ENCODE data around the gene GAS6. TPM values are rescaled to one million over a fixed set of nuclear protein-coding genes. Genes with fewer than 3 reads are reported as not detected.
"Not testable (repeated sequence)": the region's sequence is repeated elsewhere in the genome, so short reads cannot be mapped to it uniquely, and the experiment has no call there.

Gene GAS6
- total RNA-seq, 4 donors from 2014 or later = 43.0 to 112 (median 68.5) TPM

DNA sequence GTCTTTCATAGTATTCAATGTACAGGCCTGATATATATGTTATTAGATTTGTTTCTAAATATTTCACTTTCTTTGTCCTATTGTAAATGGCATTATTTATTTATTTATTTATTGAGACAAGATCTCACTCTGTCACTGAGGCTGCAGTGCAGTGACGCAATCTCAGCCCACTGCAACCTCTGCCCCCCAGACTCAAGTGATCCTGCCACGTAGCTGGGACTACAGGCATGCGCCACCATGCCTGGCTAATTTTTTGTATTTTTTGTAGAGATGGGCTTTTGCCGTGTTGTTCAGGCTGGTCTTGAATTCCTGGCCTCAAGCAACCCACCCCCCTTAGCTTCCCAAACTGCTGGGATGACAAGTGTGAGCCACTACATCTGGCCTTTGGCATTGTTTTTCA, 5.4 kb upstream of the GAS6 start:
- intact Hi-C loops (cut with DNase I) = no loop called here
- 86 to 96% methylated on average over 4 of the region's 4 CpGs for whole genome bisulfite sequencing, 2 donors
- Histone ChIP-seq H3K4me3 (no peak overlapping the region), H3K36me3 (no peaks in the 10 kb centered on the region), H3K27ac (no peak overlapping the region), H3K4me1 (peaks cover 7 to 9% (median 8%) of the 10 kb centered on the region in 3 donors), H3K9me3 (no peaks in the 10 kb centered on the region), H3K27me3 (peaks cover 0 to 6% (median 0%) of the 10 kb centered on the region in 4 donors)
- DNase-seq = no peak
- TF ChIP-seq, protein P1, sequence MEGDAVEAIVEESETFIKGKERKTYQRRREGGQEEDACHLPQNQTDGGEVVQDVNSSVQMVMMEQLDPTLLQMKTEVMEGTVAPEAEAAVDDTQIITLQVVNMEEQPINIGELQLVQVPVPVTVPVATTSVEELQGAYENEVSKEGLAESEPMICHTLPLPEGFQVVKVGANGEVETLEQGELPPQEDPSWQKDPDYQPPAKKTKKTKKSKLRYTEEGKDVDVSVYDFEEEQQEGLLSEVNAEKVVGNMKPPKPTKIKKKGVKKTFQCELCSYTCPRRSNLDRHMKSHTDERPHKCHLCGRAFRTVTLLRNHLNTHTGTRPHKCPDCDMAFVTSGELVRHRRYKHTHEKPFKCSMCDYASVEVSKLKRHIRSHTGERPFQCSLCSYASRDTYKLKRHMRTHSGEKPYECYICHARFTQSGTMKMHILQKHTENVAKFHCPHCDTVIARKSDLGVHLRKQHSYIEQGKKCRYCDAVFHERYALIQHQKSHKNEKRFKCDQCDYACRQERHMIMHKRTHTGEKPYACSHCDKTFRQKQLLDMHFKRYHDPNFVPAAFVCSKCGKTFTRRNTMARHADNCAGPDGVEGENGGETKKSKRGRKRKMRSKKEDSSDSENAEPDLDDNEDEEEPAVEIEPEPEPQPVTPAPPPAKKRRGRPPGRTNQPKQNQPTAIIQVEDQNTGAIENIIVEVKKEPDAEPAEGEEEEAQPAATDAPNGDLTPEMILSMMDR (IDR thresholded peaks at IDR 0.05) = no peak
- no peak for TF ChIP-seq POLR2A (IDR thresholded peaks at IDR 0.05)

- DNase-seq; intact Hi-C loops (cut with DNase I); H3K27me3 ChIP-seq; H3K9me3 ChIP-seq; H3K36me3 ChIP-seq; H3K4me3 ChIP-seq; H3K27ac ChIP-seq: not testable (repeated sequence)
- peaks cover 8 to 19% (median 10%) of the 10 kb centered on the region in 3 donors for H3K4me1 ChIP-seq
- 56 to 67% methylated on average over 5 of the region's 5 CpGs for WGBS, 2 donors
These were observed 4.0 kb upstream of the GAS6 start for GRCh38 chr13:113867913-113868312.

GRCh38 chr13:113865427-113865826, 1.6 kb upstream of the GAS6 start:
- H3K4me3 ChIP-seq = no peak overlapping the region
- peaks cover 0 to 10% (median 0%) of the 10 kb centered on the region in 4 donors for H3K27me3 ChIP-seq
- peaks cover 28 to 44% (median 35%) of the 10 kb centered on the region in 3 donors for H3K4me1 ChIP-seq
- no peaks in the 10 kb centered on the region for H3K36me3 ChIP-seq
- no peak for TF ChIP-seq POLR2A (IDR thresholded peaks at IDR 0.05)
- TF ChIP-seq, protein P1 (IDR thresholded peaks at IDR 0.05) = no peak
- 87 to 92% methylated on average over 4 of the region's 4 CpGs for WGBS, 2 donors
- peak overlapping the region in 3 of 4 donors; percentile 88 to 92 (median 92) for H3K27ac ChIP-seq
- H3K9me3 ChIP-seq = no peaks in the 10 kb centered on the region
- intact Hi-C loops (cut with DNase I) = no loop called here
- no peak for DNase-seq

DNA sequence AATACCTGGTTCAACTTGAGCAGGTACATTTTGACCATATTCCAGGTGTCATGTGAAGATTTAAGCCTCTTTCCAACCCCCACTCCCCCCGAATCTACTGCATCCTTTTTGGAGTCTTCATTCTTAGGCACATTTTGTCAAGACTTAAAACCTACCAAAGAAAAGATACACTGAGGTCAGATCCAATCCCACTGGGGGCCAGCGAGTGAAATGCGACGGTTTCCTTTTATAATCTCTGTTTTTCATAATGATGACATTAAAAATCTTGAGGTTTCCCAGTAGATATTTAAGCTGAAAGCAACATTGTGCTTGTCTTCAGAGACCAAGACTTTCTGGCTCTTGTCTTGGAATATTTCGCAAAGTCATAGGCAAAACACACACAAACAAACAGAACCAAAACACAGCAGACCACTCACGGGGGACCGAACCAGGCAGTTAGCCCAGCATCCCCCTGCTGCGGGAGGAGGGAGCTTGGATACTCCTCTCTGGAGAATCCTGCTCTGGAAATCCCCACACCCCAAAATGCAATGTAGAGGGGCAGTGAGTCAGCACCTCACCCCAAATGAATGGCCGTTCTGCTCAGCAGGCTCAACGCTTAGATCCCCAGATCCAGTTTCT, 506 bp upstream of the GAS6 start:
- H3K27ac ChIP-seq = peak overlapping the region; percentile 85 to 92 (median 90)
- H3K36me3 ChIP-seq = no peaks in the 10 kb centered on the region
- no peak for TF ChIP-seq POLR2A (IDR thresholded peaks at IDR 0.05)
- TF ChIP-seq, protein P1 (IDR thresholded peaks at IDR 0.05) = no peak
- no peaks in the 10 kb centered on the region for H3K9me3 ChIP-seq
- DNase-seq = no peak
- peaks cover 32 to 54% (median 39%) of the 10 kb centered on the region in 3 donors for H3K4me1 ChIP-seq
- H3K27me3 ChIP-seq = peaks cover 0 to 10% (median 0%) of the 10 kb centered on the region in 4 donors
- 10 to 14% methylated on average over 10 of the region's 10 CpGs for WGBS, 2 donors
- intact Hi-C loops (cut with DNase I) = no loop called here
- peak overlapping the region; percentile 63 to 96 (median 71) for H3K4me3 ChIP-seq

DNA sequence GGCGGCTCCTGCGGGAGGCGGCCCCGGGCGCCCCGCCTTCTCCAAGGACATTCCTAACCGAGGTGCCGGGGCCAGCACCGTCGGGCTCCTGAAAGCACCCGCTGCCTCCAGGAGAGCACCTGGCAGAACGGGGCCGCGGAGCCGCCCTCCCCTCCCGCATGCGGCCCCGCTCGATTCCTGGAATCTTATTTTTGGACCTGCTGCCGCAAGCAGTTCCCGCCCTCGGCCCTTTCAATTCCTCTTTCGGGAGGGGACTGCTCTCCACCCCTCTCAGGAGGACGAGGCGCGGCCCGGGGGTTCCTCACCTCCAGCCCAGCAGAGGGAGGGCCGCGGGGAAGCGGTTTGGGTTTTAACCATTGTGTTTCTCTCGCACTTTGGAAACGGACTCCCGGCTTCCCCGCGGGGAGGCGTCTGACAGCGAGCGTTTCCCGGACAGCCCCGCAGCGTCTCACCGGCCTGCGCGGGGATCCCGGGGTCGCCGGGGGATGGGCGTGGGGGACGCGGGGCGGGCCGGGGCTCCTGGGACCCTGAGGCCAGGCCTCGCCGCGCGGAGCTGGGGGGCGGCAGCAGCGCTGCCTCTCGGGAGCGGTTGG, 849 bp downstream of the GAS6 start:
- Histone ChIP-seq H3K36me3 (no peaks in the 10 kb centered on the region), H3K27ac (peak overlapping the region; percentile 85 to 92 (median 90)), H3K9me3 (no peaks in the 10 kb centered on the region), H3K4me3 (peak overlapping the region; percentile 63 to 96 (median 71)), H3K27me3 (peaks cover 0 to 10% (median 0%) of the 10 kb centered on the region in 4 donors), H3K4me1 (peaks cover 34 to 61% (median 41%) of the 10 kb centered on the region in 3 donors)
- intact Hi-C loops (cut with DNase I) = no loop called here
- TF ChIP-seq, protein P1 (IDR thresholded peaks at IDR 0.05) = no peak
- TF ChIP-seq POLR2A (IDR thresholded peaks at IDR 0.05) = peak in 1 of 4 donors; percentile 27
- 0% methylated on average over 2 of the region's 60 CpGs; no CpG with 5 or more reads in 1 of the 2 donors for WGBS, 2 donors
- no peak for DNase-seq
